ENCODE data around the gene RNU6-9. TPM values are rescaled to one million over a fixed set of nuclear protein-coding genes. Genes with fewer than 3 reads are reported as not detected.

RNU6-9 gene
- total and polyA plus RNA-seq, 2 of the 13 experiments (the other 11 are each of a cell fraction or from before 2014, with no cell fraction given): under 0.01 TPM; not detected in 1

DNA sequence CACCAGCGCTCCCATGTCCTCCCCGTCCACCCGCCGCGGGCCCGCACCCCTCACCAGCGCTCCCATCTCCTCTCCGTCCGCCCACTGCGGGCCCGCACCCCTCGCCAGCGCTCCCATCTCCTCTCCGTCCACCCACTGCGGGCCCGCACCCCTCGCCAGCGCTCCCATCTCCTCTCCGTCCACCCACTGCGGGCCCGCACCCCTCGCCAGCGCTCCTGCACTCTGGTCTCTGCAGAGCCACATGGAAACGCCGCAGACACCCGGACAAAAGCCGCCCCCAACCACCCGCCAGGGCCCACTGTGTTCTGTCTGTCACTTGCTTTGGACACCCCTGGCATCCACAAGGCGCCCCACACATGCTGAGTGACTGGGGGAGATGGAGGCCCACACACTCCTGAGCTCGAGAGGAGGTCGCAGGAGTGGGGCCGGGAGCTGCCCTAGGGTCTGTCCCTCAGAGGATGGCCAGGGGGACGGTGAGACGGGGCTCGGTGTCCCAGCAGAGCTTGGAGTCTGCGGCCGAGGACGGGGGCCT, 26.4 kb upstream of the RNU6-9 start:
- Histone ChIP-seq H3K9me3 (ENCODE audit: low read length) (no peaks in the 10 kb centered on the region), H3K9ac (ENCODE audit: insufficient read depth, low read depth, low read length) (no peak overlapping the region), H3K79me2 (ENCODE audit: insufficient read depth, low read length) (no peaks in the 10 kb centered on the region), H2AFZ (ENCODE audit: low read length) (no peak overlapping the region), H3K27ac (ENCODE audit: extremely low read length, insufficient read depth, low read length) (no peak overlapping the region), H3K27me3 (ENCODE audit: control insufficient read depth in 1 of 2, insufficient read depth in 2 of 2, low read length in 2 of 2) (no peaks in the 10 kb centered on the region), H3K4me1 (ENCODE audit: insufficient read depth, low read length) (no peaks in the 10 kb centered on the region), H4K20me1 (ENCODE audit: insufficient read depth, low read length) (no peaks in the 10 kb centered on the region), H3K36me3 (replicated peaks in 1 of 2; ENCODE audit: control insufficient read depth in 1 of 2, insufficient read depth in 2 of 2, low read length in 2 of 2) (peaks cover 3 to 12% of the 10 kb centered on the region in 2 experiments; a peak in 2 of 5 replicates), H3K4me3 (replicated peaks in 1 of 3; ENCODE audit: insufficient read depth in 1 of 3, low read depth in 2 of 3, low read length in 3 of 3) (no peak overlapping the region), H3K4me2 (ENCODE audit: low read depth, low read length) (no peak overlapping the region)
- DNase-seq (ENCODE audit: low spot score): no peak
- no peak for FAIRE-seq
- ChIA-PET CTCF (ENCODE audit: low intra/inter-chr PET ratio, low total read pairs) (no interaction called here), POLR2A (interaction anchor here (1.4 kb wide), 1 partner anchor 26 kb away, joined by 3 read pairs; the partner anchor contains the start of gene MED16)
- ATAC-seq: no peak
- no peak for TF ChIP-seq ZNF816 (CRISPR knock-in tag; IDR thresholded peaks at IDR 0.05; ENCODE audit: borderline replicate concordance)
- no peak for TF ChIP-seq MXD1 (CRISPR knock-in tag; IDR thresholded peaks at IDR 0.05)
- TF ChIP-seq ZNF350 (CRISPR knock-in tag; IDR thresholded peaks at IDR 0.05; ENCODE audit: borderline replicate concordance, low read depth): no peak
- no peak for TF ChIP-seq ZNF326 (CRISPR knock-in tag; IDR thresholded peaks at IDR 0.05; ENCODE audit: borderline replicate concordance)
- TF ChIP-seq AGO1 (IDR thresholded peaks at IDR 0.05; ENCODE audit: low read depth, low read length, poor library complexity, severe bottlenecking): peak; percentile 52
- no peak for TF ChIP-seq ZBTB8A (CRISPR knock-in tag; IDR thresholded peaks at IDR 0.05; ENCODE audit: borderline replicate concordance, low read depth)
- TF ChIP-seq, protein P1, sequence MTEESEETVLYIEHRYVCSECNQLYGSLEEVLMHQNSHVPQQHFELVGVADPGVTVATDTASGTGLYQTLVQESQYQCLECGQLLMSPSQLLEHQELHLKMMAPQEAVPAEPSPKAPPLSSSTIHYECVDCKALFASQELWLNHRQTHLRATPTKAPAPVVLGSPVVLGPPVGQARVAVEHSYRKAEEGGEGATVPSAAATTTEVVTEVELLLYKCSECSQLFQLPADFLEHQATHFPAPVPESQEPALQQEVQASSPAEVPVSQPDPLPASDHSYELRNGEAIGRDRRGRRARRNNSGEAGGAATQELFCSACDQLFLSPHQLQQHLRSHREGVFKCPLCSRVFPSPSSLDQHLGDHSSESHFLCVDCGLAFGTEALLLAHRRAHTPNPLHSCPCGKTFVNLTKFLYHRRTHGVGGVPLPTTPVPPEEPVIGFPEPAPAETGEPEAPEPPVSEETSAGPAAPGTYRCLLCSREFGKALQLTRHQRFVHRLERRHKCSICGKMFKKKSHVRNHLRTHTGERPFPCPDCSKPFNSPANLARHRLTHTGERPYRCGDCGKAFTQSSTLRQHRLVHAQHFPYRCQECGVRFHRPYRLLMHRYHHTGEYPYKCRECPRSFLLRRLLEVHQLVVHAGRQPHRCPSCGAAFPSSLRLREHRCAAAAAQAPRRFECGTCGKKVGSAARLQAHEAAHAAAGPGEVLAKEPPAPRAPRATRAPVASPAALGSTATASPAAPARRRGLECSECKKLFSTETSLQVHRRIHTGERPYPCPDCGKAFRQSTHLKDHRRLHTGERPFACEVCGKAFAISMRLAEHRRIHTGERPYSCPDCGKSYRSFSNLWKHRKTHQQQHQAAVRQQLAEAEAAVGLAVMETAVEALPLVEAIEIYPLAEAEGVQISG (CRISPR knock-in tag; IDR thresholded peaks at IDR 0.05): no peak
- TF ChIP-seq ARID4A (CRISPR knock-in tag; IDR thresholded peaks at IDR 0.05; ENCODE audit: borderline replicate concordance): no peak
- peak; percentile 93 for TF ChIP-seq AGO2 (optimal IDR thresholded peaks at IDR 0.05; ENCODE audit: low read depth, low read length)
- 87% methylated on average over 38 of the region's 38 CpGs for WGBS (ENCODE audit: low lambda C conversion rate)
- BruUV-seq (replicated peaks): no TSS peak
- intact Hi-C loops (cut with micrococcal nuclease; ENCODE audit: unreplicated experiment): no loop called here
- in situ Hi-C loops (cut with HindIII; ENCODE audit: extremely low pct_ligation_motif_present, low pct_unique_long_range_greater_than_20kb): loop anchor here (10.0 kb wide), 1 partner anchor 118 kb away; the partner anchor contains the start of gene WDR18

Measured in HepG2 (cell line).